Left lung (tissue), 10 donors: ENCODE results near the gene LILRB2. TPM values are rescaled to one million over a fixed set of nuclear protein-coding genes. Genes with fewer than 3 reads are reported as not detected.
A peak's percentile ranks its signal among the peaks of the same experiment; 100 is the strongest.
"Not testable (repeated sequence)": the region's sequence is repeated elsewhere in the genome, so short reads cannot be mapped to it uniquely, and the experiment has no call there.

Experiments used
- ATAC-seq: fragments of 200-7000 bp; cut with Tn5 transposase; one replicate; pipeline ENCODE4 v1.9.1; 2020; ENCODE audit warnings: moderate library complexity
- DNase-seq, 4 donors: peaks; one replicate each; pipeline ENCODE4 v3.0.0-alpha.2; 2013 to 2020
- H3K27ac ChIP-seq, 2 donors: fragments of 200-600 bp; sonication (generic) in 1 of 2; one replicate each; pipeline versions ENCODE4 v1.5.0 to v1.8.0; 2020 to 2021
- H3K27me3 ChIP-seq, 2 donors: fragments of 200-600 bp; sonication (generic) in 1 of 2; one replicate each; pipeline versions ENCODE4 v1.5.0 to v1.8.0; 2020 to 2021
- H3K36me3 ChIP-seq, 2 donors: fragments of 200-600 bp; sonication (generic) in 1 of 2; one replicate each; pipeline versions ENCODE4 v1.5.0 to v1.8.0; 2020 to 2021
- H3K4me1 ChIP-seq, 2 donors: fragments of 200-600 bp; one replicate each; pipeline ENCODE4 v1.8.0; 2021
- H3K4me3 ChIP-seq, 2 donors: fragments of 200-600 bp; sonication (generic) in 1 of 2; one replicate each; pipeline versions ENCODE4 v1.5.0 to v1.8.0; 2020 to 2021; ENCODE audit warnings: mild to moderate bottlenecking in 1 of 2
- H3K9me3 ChIP-seq, 2 donors: fragments of 200-600 bp; sonication (generic) in 1 of 2; one replicate each; pipeline versions ENCODE4 v1.5.0 to v1.8.0; 2020 to 2021
- CTCF ChIP-seq, 2 donors: fragments of 200-600 bp; sonication (generic) in 1 of 2; IDR thresholded peaks; one replicate each; pipeline versions ENCODE4 v1.5.0 to v1.8.0; 2021; ENCODE audit warnings: antibody characterized with exemption in 2 of 2
- intact Hi-C, 2 donors: fragments of 100-400 bp; cut with DNase I; formaldehyde crosslinking; loops; one replicate each; pipeline versions ENCODE4 v1.11.2 to v1.14.2; 2022
- polyA plus RNA-seq, 6 donors: library from polyadenylated mRNA; unstranded; fragments of 120-200 nt; gene quantifications; one replicate each; pipeline ENCODE4 v1.2.1, GENCODE V29; 2013; ENCODE audit not compliant: insufficient read length in 6 of 6
- total RNA-seq, 2 donors: library from RNA; stranded (reverse); fragmentation: NEBNext Ultra II Directional; extraction: Animal tissue kit (Norgen Biotek cat#: 25700); gene quantifications; one replicate each; pipeline ENCODE4 v1.2.1, GENCODE V29; 2021
- donor health status: DM: no; HTN: yes; CAD: no.
- donor health status: DM: no; HTN: no; CAD: no.

Gene LILRB2
- total and polyA plus RNA-seq, 8 donors = 1.2 to 54.9 (median 1.8) TPM

GRCh38 chr19:54252243-54252642 is 28.7 kb downstream of the LILRB2 start:
- ATAC-seq (no peak), DNase-seq (no peak)
- no peak for TF ChIP-seq CTCF (IDR thresholded peaks at IDR 0.05)
- H3K27me3 ChIP-seq = peaks cover 0 to 68% of the 10 kb centered on the region in 2 donors
- no peaks in the 10 kb centered on the region for H3K9me3 ChIP-seq
- no peak overlapping the region for H3K27ac ChIP-seq
- no peaks in the 10 kb centered on the region for H3K36me3 ChIP-seq
- H3K4me1 ChIP-seq = peaks cover 0 to 27% of the 10 kb centered on the region in 2 donors
- H3K4me3 ChIP-seq = no peak overlapping the region
- intact Hi-C loops = no loop called here

- intact Hi-C loops = no loop called here
- no peak for TF ChIP-seq CTCF (IDR thresholded peaks at IDR 0.05)
- ATAC-seq (peak; percentile 90), DNase-seq (peak in 2 of 4 donors; percentile 19 to 73)
- H3K27ac ChIP-seq = peak overlapping the region in 1 of 2 donors; percentile 87
- H3K4me3 ChIP-seq = no peak overlapping the region
- no peaks in the 10 kb centered on the region for H3K36me3 ChIP-seq
- H3K9me3 ChIP-seq = no peaks in the 10 kb centered on the region
- H3K4me1 ChIP-seq = peaks cover 0 to 33% of the 10 kb centered on the region in 2 donors
- H3K27me3 ChIP-seq = peaks cover 0 to 29% of the 10 kb centered on the region in 2 donors
These were observed 32.8 kb downstream of the LILRB2 start for GRCh38 chr19:54248016-54248601.

- no peaks in the 10 kb centered on the region for H3K36me3 ChIP-seq
- H3K9me3 ChIP-seq = no peaks in the 10 kb centered on the region
- no peak overlapping the region for H3K4me3 ChIP-seq
- DNase-seq = no peak
- intact Hi-C loops = no loop called here
- TF ChIP-seq CTCF (IDR thresholded peaks at IDR 0.05) = no peak
- peaks cover 0 to 33% of the 10 kb centered on the region in 2 donors for H3K4me1 ChIP-seq
- ATAC-seq = peak; percentile 12
- peak overlapping the region in 1 of 2 donors; percentile 87 for H3K27ac ChIP-seq
- H3K27me3 ChIP-seq = peaks cover 0 to 29% of the 10 kb centered on the region in 2 donors
These were observed 33.6 kb downstream of the LILRB2 start for GRCh38 chr19:54247106-54247930.

GRCh38 chr19:54245936-54246335 is 35.0 kb downstream of the LILRB2 start:
- Histone ChIP-seq H3K9me3 (no peaks in the 10 kb centered on the region), H3K4me1 (peaks cover 0 to 36% of the 10 kb centered on the region in 2 donors), H3K36me3 (no peaks in the 10 kb centered on the region), H3K27ac (no peak overlapping the region), H3K27me3 (peaks cover 0 to 34% of the 10 kb centered on the region in 2 donors), H3K4me3 (no peak overlapping the region)
- ATAC-seq (no peak), DNase-seq (no peak)
- intact Hi-C loops = no loop called here
- no peak for TF ChIP-seq CTCF (IDR thresholded peaks at IDR 0.05)

GRCh38 chr19:54243809-54244208 is 37.1 kb downstream of the LILRB2 start:
- peaks cover 0 to 40% of the 10 kb centered on the region in 2 donors for H3K4me1 ChIP-seq
- H3K27me3 ChIP-seq = peaks cover 0 to 33% of the 10 kb centered on the region in 2 donors
- DNase-seq, H3K27ac ChIP-seq, ATAC-seq, H3K4me3 ChIP-seq, H3K36me3 ChIP-seq, intact Hi-C loops, H3K9me3 ChIP-seq: not testable (repeated sequence)

GRCh38 chr19:54242646-54243045 is 38.3 kb downstream of the LILRB2 start, which contains the start of gene LILRA6:
Gene LILRA6, minus strand, starts transcription at chr19:54242790.
- intact Hi-C loops, H3K9me3 ChIP-seq: not testable (repeated sequence)
- peaks cover 0 to 17% of the 10 kb centered on the region in 2 donors for H3K36me3 ChIP-seq
- peaks cover 0 to 28% of the 10 kb centered on the region in 2 donors for H3K4me1 ChIP-seq
- H3K4me3 ChIP-seq = peak within 1 kb of the TSS in 1 of 2 donors; percentile 50
- DNase-seq (peak in 2 of 4 donors; percentile 57 to 79), ATAC-seq (peak; percentile 83)
- H3K27me3 ChIP-seq = peaks cover 0 to 26% of the 10 kb centered on the region in 2 donors
- H3K27ac ChIP-seq = peak within 1 kb of the TSS in 1 of 2 donors; percentile 77

GRCh38 chr19:54242234-54242633 is 38.7 kb downstream of the LILRB2 start:
- peak overlapping the region in 1 of 2 donors; percentile 50 for H3K4me3 ChIP-seq
- H3K27me3 ChIP-seq = peaks cover 0 to 26% of the 10 kb centered on the region in 2 donors
- H3K36me3 ChIP-seq = peaks cover 0 to 22% of the 10 kb centered on the region in 2 donors
- ATAC-seq = peak; percentile 28
- intact Hi-C loops, DNase-seq, H3K9me3 ChIP-seq: not testable (repeated sequence)
- peaks cover 0 to 24% of the 10 kb centered on the region in 2 donors for H3K4me1 ChIP-seq
- peak overlapping the region in 1 of 2 donors; percentile 77 for H3K27ac ChIP-seq

GRCh38 chr19:54240372-54241336 is 40.3 kb downstream of the LILRB2 start:
- ATAC-seq, H3K27ac ChIP-seq, H3K4me1 ChIP-seq, DNase-seq, intact Hi-C loops, H3K9me3 ChIP-seq: not testable (repeated sequence)
- peaks cover 0 to 37% of the 10 kb centered on the region in 2 donors for H3K36me3 ChIP-seq
- H3K27me3 ChIP-seq = peaks cover 0 to 26% of the 10 kb centered on the region in 2 donors
- peak overlapping the region in 1 of 2 donors; percentile 50 for H3K4me3 ChIP-seq
